KMS-11 (cell line): ENCODE measurements around the gene CRYBA1.
A peak's percentile ranks its signal among the peaks of the same experiment; 100 is the strongest.

Source experiments
- H2AFZ ChIP-seq: fragments of 200-600 bp; sonication (generic); 2 replicates; pipeline ENCODE4 v1.6.1; 2016; ENCODE audit warnings: antibody characterized with exemption, mixed run types, low read depth
- H3K27ac ChIP-seq: fragments of 200-600 bp; sonication (generic); 2 replicates; pipeline ENCODE4 v1.6.1; 2016; ENCODE audit warnings: mild to moderate bottlenecking, mixed run types
- H3K27me3 ChIP-seq: fragments of 200-600 bp; sonication (generic); 2 replicates; pipeline ENCODE4 v1.6.1; 2017; ENCODE audit warnings: mild to moderate bottlenecking, low read depth, mixed run types, moderate library complexity; ENCODE audit not compliant: insufficient read depth
- H3K36me3 ChIP-seq: fragments of 200-600 bp; sonication (generic); 2 replicates; pipeline ENCODE4 v1.6.1; 2017; ENCODE audit warnings: mild to moderate bottlenecking, mixed run types; ENCODE audit not compliant: insufficient read depth
- H3K4me1 ChIP-seq: fragments of 200-600 bp; sonication (generic); 2 replicates; pipeline ENCODE4 v1.6.1; 2016; ENCODE audit warnings: mild to moderate bottlenecking, low read depth, mixed run types; ENCODE audit not compliant: poor library complexity, severe bottlenecking
- H3K4me2 ChIP-seq: fragments of 200-600 bp; sonication (generic); 2 replicates; pipeline ENCODE4 v1.7.0; 2016; ENCODE audit warnings: mild to moderate bottlenecking, mixed run types
- H3K4me3 ChIP-seq: fragments of 200-600 bp; sonication (generic); IDR thresholded peaks from 2 replicates; pipeline ENCODE4 v1.6.1; 2017; ENCODE audit warnings: low read depth, low read length, mixed read lengths; ENCODE audit not compliant: insufficient read depth
- H3K79me2 ChIP-seq: fragments of 200-600 bp; sonication (generic); 2 replicates; pipeline ENCODE4 v1.6.1; 2016; ENCODE audit warnings: low read depth, mixed run types; ENCODE audit not compliant: insufficient read depth
- H3K9ac ChIP-seq: fragments of 200-600 bp; sonication (generic); 2 replicates; pipeline ENCODE4 v1.6.1; 2016; ENCODE audit warnings: mild to moderate bottlenecking, mixed run types
- H4K20me1 ChIP-seq: fragments of 200-600 bp; sonication (generic); 2 replicates; pipeline ENCODE4 v1.6.1; 2016; ENCODE audit warnings: mild to moderate bottlenecking, mixed run types; ENCODE audit not compliant: insufficient read depth
- CTCF ChIP-seq: fragments of 200-600 bp; sonication (generic); conservative IDR thresholded peaks from 2 replicates; pipeline ENCODE4 v1.6.1; 2017; ENCODE audit warnings: low read depth, mild to moderate bottlenecking, antibody characterized with exemption, low read length, moderate library complexity, mixed read lengths

The CRYBA1 gene

GRCh38 chr17:29293890-29294579, 47.4 kb downstream of the CRYBA1 start, which contains the start of gene NUFIP2:
NUFIP2 (minus strand) TSS chr17:29294148; CDS start chr17:29294059, 89 bp downstream.
- H3K27ac ChIP-seq: peak within 1 kb of the TSS; percentile 90
- peak within 1 kb of the TSS; percentile 84 for H3K9ac ChIP-seq
- no peak for TF ChIP-seq CTCF
- H3K79me2 ChIP-seq: peaks cover 41% of the 10 kb centered on the region
- no peak within 1 kb of the TSS for H3K4me3 ChIP-seq
- peaks cover 11% of the 10 kb centered on the region; the same call in 1 of the 2 replicates for H3K36me3 ChIP-seq
- H3K27me3 ChIP-seq: no peaks in the 10 kb centered on the region
- H3K4me1 ChIP-seq: peaks cover 35% of the 10 kb centered on the region
- H2AFZ ChIP-seq: peak within 1 kb of the TSS; percentile 82
- H4K20me1 ChIP-seq: peaks cover 27% of the 10 kb centered on the region
- H3K4me2 ChIP-seq: peak within 1 kb of the TSS; percentile 62

GRCh38 chr17:29294580-29294900, 47.9 kb downstream of the CRYBA1 start:
- H3K9ac ChIP-seq: peak overlapping the region; percentile 84
- peaks cover 22% of the 10 kb centered on the region for H4K20me1 ChIP-seq
- TF ChIP-seq CTCF: no peak
- H3K27me3 ChIP-seq: no peaks in the 10 kb centered on the region
- H3K4me2 ChIP-seq: peak overlapping the region; percentile 62
- peak overlapping the region; percentile 82 for H2AFZ ChIP-seq
- H3K79me2 ChIP-seq: peaks cover 36% of the 10 kb centered on the region
- peak overlapping the region; percentile 90 for H3K27ac ChIP-seq
- H3K4me1 ChIP-seq: peaks cover 30% of the 10 kb centered on the region
- H3K36me3 ChIP-seq: peaks cover 10% of the 10 kb centered on the region; the same call in 1 of the 2 replicates
- H3K4me3 ChIP-seq: no peak overlapping the region

- H3K27me3 ChIP-seq: no peaks in the 10 kb centered on the region
- peaks cover 14% of the 10 kb centered on the region for H4K20me1 ChIP-seq
- no peak overlapping the region for H3K4me3 ChIP-seq
- H2AFZ ChIP-seq: no peak overlapping the region
- no peak for TF ChIP-seq CTCF
- H3K27ac ChIP-seq: no peak overlapping the region
- no peak overlapping the region for H3K9ac ChIP-seq
- H3K79me2 ChIP-seq: peaks cover 28% of the 10 kb centered on the region
- no peak overlapping the region; the same call in 1 of the 2 replicates for H3K4me2 ChIP-seq
- H3K4me1 ChIP-seq: peaks cover 22% of the 10 kb centered on the region
- peaks cover 4% of the 10 kb centered on the region; the same call in 1 of the 2 replicates for H3K36me3 ChIP-seq
Observed at GRCh38 chr17:29295420-29295819, 48.8 kb downstream of the CRYBA1 start.

- H3K4me1 ChIP-seq: peaks cover 7% of the 10 kb centered on the region
- no peaks in the 10 kb centered on the region for H3K36me3 ChIP-seq
- H3K4me2 ChIP-seq: no peak overlapping the region
- no peak overlapping the region for H3K9ac ChIP-seq
- H3K27me3 ChIP-seq: no peaks in the 10 kb centered on the region
- no peaks in the 10 kb centered on the region for H4K20me1 ChIP-seq
- no peak overlapping the region for H2AFZ ChIP-seq
- no peak for TF ChIP-seq CTCF
- no peaks in the 10 kb centered on the region for H3K79me2 ChIP-seq
- H3K4me3 ChIP-seq: no peak overlapping the region
- H3K27ac ChIP-seq: no peak overlapping the region
Observed at GRCh38 chr17:29299031-29299430, 52.4 kb downstream of the CRYBA1 start.
